NCI-H345 (cell line): ENCODE data around the gene HIVEP3.

Source experiments
- DNase-seq: peaks from one replicate; lab custom pipeline; 2025; lab: John Stamatoyannopoulos, UW

Gene HIVEP3

GRCh38 chr1:41728403-41729202 lies 190.1 kb downstream of the HIVEP3 start:
- no peak for DNase-seq

DNA sequence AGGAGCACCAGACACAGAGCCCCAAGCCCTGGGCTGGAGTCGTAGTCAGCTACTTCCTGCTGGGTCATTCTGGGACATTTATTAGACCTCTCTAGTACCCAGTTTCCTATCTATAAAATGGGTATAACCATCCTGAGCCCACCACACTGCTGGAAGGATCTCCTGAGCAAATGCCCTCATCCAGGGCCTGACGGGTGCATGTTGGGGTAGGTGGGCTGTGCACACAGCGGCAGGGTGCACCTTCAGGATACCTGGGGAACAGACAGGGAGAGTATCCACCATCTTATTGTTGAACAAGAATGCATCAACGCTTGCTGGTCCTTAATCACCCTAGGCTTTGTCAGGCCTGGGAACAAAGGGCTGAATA lies 191.0 kb downstream of the HIVEP3 start:
- DNase-seq = no peak

- DNase-seq = no peak
These were observed 191.6 kb downstream of the HIVEP3 start for GRCh38 chr1:41726899-41727748.

DNA sequence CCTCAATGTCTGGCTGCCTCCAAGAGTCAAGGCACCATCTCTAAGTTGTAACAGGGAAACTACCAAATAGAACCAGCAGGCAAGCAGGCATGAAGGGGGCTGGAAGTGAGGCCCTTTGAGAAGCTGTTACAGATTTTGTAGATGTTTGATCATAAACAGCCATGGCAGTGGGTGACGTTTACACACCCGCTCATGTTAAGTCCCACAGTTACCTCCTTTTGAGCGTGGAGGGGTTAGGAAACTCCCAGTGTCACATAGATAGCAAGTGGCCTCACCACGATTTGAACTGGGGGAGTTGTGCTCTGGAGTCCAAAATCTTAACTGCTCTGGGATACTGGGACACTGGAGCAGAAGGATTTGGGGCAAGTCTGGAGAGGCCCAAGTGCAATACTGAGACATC lies 192.4 kb downstream of the HIVEP3 start:
- no peak for DNase-seq

- DNase-seq = no peak
These were observed 193.8 kb downstream of the HIVEP3 start for GRCh38 chr1:41724926-41725325.

DNA sequence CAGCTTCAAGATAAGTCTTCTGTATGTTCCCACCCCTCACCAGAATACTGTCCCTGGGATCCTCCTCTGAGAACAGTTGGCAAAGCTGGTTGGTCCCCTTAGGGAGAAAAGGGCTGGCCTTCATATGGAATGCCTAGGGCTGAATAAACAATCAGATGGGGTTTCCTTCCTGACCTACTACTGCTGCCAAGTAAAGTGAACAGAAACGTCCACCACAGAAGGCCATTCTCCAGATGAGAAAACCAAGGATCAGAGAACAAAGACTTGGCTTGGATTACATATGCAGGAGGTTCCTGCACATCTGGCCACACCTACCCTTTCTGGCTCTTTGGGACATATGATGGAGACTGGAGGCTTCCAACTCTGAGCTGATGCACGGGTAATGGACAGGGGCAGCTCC lies 194.5 kb downstream of the HIVEP3 start:
- no peak for DNase-seq

GRCh38 chr1:41723786-41724185 lies 194.9 kb downstream of the HIVEP3 start:
- DNase-seq = no peak

GRCh38 chr1:41722184-41722583 lies 196.5 kb downstream of the HIVEP3 start:
- DNase-seq = no peak

GRCh38 chr1:41720861-41721410 lies 197.8 kb downstream of the HIVEP3 start:
- no peak for DNase-seq

DNA sequence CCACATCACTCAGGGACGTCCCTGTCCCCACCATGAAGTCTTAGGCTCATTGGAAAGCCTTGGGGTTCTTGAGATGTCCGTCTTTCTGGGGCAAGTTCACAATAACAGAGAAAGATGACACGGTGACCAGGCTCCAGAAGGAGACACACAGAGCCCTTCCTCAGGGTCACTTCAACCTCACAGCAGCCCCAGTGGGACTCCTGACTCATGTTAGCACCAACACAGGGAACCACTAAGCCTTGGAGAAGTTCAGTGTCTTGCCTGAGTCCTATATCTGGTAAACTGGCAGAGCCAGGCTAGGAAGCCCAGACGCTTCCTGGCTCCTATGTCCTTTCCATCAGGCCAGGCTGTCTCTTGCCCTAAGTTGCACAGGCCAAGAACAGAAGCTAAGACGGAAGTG lies 199.1 kb downstream of the HIVEP3 start:
- no peak for DNase-seq

DNA sequence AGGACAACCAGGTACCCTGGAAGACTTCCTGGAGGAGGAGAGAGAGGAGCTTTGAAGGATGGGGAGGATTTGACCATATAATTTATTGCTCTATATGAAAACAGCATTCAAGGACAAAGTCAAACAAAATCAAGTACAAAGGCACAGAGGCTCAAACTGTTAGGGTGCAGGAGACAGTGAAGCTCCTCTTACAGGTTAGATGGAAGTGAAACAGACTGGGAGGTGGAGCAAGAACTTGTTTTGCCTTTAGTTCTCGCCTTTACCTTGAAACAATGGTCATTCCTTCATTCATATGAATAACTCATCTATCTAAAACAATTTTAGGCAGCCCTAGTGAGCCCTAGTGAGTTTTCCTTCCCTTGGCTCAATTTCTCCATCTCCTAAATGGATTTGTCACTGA lies 199.6 kb downstream of the HIVEP3 start:
- DNase-seq = no peak

GRCh38 chr1:41718497-41718896 lies 200.2 kb downstream of the HIVEP3 start:
- no peak for DNase-seq

DNA sequence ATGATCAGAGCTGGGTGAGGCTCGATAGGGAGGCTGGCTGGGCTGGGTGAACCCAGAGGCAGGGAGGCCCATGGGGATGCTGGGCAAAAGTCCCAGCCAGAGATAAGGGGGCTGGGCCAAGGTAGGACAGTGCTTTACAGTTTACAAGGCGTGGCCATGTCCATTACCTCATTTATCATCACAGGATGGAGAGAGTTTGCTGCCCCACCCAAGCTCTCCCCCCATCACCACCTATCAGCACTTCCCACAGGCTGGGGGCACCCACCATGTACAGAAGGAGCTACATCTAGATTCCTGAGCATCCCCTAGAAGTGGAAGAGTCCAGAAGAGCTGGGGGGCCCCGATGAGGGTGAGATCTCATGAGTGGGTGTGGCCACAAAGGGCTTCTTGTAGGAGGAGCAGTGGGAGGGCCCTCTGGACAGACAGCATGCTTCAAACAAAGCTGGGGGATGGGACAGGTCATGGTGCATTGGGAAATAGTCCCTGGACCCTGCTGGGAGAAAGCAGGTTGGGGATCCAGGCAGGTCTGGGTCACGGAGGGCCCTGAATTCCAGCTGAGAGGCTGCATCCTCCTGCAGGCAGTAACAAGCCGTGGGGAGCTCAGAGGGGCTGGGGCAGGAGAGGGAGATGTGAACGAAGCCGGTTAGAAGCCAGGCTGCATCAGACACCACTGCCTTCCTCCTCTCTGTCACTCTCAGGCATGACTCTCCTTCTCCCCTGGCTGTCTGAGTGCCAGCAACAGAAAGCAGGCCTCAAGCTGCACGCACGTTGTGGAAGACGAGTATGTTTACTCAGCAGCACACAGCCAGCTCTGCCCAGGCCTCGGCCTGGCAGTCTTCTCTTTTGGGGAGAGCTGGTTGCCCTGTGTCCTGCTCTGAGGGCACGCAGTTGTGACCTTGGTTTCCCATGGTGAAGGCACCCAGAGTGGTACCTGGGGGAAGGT lies 202.3 kb downstream of the HIVEP3 start:
- no peak for DNase-seq

GRCh38 chr1:41715441-41716095 lies 203.2 kb downstream of the HIVEP3 start:
- DNase-seq = no peak

GRCh38 chr1:41714638-41715389 lies 203.9 kb downstream of the HIVEP3 start:
- no peak for DNase-seq

GRCh38 chr1:41713557-41714327 lies 205.0 kb downstream of the HIVEP3 start:
- no peak for DNase-seq

DNA sequence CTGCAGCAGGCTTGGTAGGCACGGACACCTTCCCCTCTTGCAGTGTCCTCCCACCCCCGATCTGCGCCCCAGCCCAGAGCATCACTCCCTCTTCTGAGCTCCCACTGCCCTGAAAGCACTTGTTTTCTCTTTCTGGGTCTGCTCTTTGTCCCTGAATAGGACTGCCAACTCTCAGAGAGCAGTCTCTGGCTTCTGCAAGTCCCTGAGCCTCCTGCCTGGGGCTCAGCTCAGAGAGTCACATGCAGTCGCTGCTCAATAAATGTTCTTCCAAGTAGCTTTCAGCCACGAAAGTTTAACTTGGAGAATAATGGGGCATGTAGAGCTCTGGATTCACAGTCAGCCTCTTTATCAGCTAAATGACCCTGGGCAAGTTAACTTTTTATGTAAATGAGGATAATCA lies 205.6 kb downstream of the HIVEP3 start:
- no peak for DNase-seq

- no peak for DNase-seq
These were observed 206.0 kb downstream of the HIVEP3 start for GRCh38 chr1:41712695-41713094.

GRCh38 chr1:41712081-41712480 lies 206.6 kb downstream of the HIVEP3 start:
- peak; percentile 18 for DNase-seq

GRCh38 chr1:41711581-41711980 lies 207.1 kb downstream of the HIVEP3 start:
- no peak for DNase-seq
